Measurements from ENCODE around the gene OTUB1. TPM values are rescaled to one million over a fixed set of nuclear protein-coding genes. Genes with fewer than 3 reads are reported as not detected.

OTUB1 gene
- total RNA-seq, 2 donors from 2014 or later, result 78.7 to 82.5 TPM

DNA sequence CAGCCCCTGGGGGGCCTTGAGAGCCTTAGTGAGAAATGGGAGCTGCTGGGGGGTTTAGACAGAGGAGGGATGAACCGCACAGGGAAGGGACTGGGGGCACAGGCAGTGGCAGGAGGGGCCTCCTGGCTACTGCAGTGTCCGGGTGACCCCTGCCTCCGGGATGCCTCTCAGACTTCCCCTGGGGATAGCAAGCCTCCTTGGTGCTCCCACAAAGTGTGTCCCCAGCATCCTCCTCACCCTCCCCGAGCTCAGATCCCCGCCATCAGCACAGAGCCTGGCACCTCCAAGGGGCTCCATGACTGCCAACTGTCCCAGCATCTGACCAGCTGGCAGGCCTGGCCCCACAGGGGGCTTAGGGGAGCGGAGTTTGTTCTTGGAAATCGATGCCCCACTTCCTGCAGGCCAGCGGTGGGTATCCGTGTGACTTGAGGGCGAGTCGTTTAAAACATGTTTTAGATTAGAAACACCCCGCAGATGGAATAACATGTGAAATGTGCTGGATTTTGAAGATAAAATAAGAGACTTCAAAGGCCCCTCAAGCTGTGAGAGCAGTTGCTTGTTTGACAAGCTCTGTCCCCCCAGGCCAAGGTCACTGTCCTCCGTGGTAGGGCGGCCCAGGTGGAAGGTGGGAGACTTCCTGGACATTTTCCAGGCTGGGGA is 36.0 kb downstream of the OTUB1 start:
- Histone ChIP-seq H3K9ac (ENCODE audit: low read depth in 2 of 2, low read length in 2 of 2) (no peak overlapping the region), H3K36me3 (no peaks in the 10 kb centered on the region), H3K9me3 (no peaks in the 10 kb centered on the region), H3K4me3 (no peak overlapping the region), H3K27ac (no peak overlapping the region), H3K27me3 (no peaks in the 10 kb centered on the region), H3K4me1 (no peaks in the 10 kb centered on the region)
- TF ChIP-seq, protein P1, sequence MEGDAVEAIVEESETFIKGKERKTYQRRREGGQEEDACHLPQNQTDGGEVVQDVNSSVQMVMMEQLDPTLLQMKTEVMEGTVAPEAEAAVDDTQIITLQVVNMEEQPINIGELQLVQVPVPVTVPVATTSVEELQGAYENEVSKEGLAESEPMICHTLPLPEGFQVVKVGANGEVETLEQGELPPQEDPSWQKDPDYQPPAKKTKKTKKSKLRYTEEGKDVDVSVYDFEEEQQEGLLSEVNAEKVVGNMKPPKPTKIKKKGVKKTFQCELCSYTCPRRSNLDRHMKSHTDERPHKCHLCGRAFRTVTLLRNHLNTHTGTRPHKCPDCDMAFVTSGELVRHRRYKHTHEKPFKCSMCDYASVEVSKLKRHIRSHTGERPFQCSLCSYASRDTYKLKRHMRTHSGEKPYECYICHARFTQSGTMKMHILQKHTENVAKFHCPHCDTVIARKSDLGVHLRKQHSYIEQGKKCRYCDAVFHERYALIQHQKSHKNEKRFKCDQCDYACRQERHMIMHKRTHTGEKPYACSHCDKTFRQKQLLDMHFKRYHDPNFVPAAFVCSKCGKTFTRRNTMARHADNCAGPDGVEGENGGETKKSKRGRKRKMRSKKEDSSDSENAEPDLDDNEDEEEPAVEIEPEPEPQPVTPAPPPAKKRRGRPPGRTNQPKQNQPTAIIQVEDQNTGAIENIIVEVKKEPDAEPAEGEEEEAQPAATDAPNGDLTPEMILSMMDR (IDR thresholded peaks at IDR 0.05), result no peak
- intact Hi-C loops (cut with DNase I), result no loop called here
- DNase-seq, result no peak

DNA sequence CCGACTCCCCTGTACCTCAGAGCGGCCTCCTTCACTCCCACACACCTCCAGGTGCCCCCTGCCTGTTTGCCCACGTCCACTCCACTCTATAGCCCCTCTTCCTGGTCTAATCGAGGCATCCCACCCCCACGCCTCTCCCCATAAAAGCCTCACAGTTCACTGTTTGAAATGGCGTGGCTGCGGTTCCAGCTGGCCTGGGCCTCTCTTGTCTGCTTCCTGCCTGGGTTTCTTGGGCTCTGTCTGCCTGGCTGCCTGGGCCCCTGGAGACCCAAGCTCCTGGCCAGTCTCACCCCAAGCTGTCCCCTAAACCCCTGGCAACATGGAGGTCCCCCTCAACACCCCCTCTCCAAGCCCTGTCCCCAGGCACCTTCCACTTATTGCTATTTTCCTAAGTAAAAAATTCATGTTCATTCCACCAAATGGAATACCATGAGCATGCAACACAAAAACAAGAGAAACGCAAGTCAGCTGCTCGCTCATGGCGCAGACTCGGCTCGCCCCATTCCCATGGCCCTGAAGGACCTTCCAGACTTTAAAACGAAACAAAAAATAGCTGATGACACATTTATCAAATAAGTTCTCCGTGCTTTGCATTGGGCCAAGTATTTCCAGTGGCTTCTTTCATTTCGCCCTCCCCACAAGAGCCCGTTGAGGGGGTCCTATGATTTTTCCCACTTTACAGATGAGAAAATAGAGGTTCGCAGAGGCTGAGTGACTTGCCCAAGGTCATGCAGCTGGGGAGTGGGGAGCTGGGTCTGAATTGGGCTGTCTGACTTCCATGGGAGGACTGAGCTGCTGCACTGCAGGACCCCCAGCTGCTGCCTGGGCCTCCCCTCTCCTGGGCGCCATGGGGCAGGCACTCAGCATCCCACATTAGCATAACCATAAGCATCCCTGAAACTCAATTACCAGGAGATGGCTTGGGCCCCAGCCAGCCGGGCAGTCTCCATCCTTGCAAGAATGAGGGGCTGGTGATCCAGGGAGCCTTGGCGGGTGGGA is 37.8 kb downstream of the OTUB1 start:
- Histone ChIP-seq H3K4me1 (no peaks in the 10 kb centered on the region), H3K27me3 (no peaks in the 10 kb centered on the region), H3K9ac (ENCODE audit: low read depth in 2 of 2, low read length in 2 of 2) (no peak overlapping the region), H3K27ac (no peak overlapping the region), H3K36me3 (no peaks in the 10 kb centered on the region), H3K9me3 (no peaks in the 10 kb centered on the region), H3K4me3 (no peak overlapping the region)
- DNase-seq, result no peak
- TF ChIP-seq, protein P1 (IDR thresholded peaks at IDR 0.05), result no peak
- intact Hi-C loops (cut with DNase I), result no loop called here

DNA sequence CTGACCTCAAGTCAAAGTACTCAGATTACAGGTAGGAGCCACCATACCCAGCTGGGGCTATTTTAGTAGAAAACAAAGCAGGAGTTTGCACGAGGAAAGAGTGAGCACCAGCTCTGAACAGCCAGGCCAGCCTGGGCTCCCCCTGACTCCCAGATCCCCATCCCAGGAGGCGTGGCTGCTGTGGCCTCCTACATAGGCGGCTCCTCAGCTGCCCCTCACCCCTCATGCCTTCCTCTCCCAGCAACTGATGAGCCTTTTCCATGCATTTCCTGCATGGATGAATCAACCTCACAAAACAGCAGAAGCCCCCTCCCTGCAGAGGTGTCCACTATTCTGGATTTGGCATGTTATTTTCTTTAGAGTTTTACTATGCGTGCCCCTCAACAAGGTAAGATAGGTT is 39.0 kb downstream of the OTUB1 start:
- intact Hi-C loops (cut with DNase I), result no loop called here

DNA sequence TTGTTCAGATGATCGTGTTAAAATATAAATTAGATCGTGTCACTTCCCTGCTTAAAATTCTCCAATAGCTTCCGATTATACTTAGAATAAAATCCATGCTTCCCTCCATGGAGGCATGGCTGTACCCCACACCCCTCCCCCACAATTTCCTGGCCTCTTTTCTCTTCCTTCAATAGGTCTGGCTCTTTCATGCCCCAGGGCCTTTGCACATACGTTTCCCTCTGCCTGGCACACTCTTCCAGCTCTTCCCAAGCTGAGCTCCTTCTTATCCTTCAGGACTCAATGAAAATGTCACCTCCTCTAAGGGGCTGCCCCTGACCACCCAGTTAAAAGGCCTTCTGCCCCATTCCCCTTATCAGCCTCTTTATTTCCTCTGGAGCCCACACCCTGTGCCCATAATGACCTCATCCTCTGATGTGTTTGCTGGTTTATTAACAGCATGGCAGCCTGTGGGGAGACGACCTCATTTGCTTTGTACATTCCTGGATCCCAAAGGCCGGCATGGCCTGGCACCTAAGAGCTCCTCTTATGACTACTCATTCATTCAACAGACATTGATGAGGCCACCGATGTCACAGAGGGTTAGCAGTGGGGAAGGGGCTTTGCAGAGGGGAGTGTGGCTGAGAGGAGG is 40.5 kb downstream of the OTUB1 start:
- H3K36me3 ChIP-seq, result no peaks in the 10 kb centered on the region
- H3K27me3 ChIP-seq, result no peaks in the 10 kb centered on the region
- H3K4me1 ChIP-seq, result no peaks in the 10 kb centered on the region
- H3K27ac ChIP-seq, result no peak overlapping the region
- H3K4me3 ChIP-seq, result no peak overlapping the region
- TF ChIP-seq, protein P1 (IDR thresholded peaks at IDR 0.05), result no peak
- no peaks in the 10 kb centered on the region for H3K9me3 ChIP-seq
- H3K9ac ChIP-seq (ENCODE audit: low read depth in 2 of 2, low read length in 2 of 2), result no peak overlapping the region
- intact Hi-C loops (cut with DNase I), result no loop called here
- DNase-seq, result no peak

More for the DNA sequence above, 39.0 kb downstream of the OTUB1 start:
- no peak overlapping the region for H3K9ac ChIP-seq (ENCODE audit: low read depth in 2 of 2, low read length in 2 of 2)
- H3K4me3 ChIP-seq, result no peak overlapping the region
- TF ChIP-seq, protein P1 (IDR thresholded peaks at IDR 0.05), result no peak
- no peak overlapping the region for H3K27ac ChIP-seq
- H3K4me1 ChIP-seq, result no peaks in the 10 kb centered on the region
- H3K9me3 ChIP-seq, result no peaks in the 10 kb centered on the region
- H3K27me3 ChIP-seq, result no peaks in the 10 kb centered on the region
- no peak for DNase-seq
- no peaks in the 10 kb centered on the region for H3K36me3 ChIP-seq

DNA sequence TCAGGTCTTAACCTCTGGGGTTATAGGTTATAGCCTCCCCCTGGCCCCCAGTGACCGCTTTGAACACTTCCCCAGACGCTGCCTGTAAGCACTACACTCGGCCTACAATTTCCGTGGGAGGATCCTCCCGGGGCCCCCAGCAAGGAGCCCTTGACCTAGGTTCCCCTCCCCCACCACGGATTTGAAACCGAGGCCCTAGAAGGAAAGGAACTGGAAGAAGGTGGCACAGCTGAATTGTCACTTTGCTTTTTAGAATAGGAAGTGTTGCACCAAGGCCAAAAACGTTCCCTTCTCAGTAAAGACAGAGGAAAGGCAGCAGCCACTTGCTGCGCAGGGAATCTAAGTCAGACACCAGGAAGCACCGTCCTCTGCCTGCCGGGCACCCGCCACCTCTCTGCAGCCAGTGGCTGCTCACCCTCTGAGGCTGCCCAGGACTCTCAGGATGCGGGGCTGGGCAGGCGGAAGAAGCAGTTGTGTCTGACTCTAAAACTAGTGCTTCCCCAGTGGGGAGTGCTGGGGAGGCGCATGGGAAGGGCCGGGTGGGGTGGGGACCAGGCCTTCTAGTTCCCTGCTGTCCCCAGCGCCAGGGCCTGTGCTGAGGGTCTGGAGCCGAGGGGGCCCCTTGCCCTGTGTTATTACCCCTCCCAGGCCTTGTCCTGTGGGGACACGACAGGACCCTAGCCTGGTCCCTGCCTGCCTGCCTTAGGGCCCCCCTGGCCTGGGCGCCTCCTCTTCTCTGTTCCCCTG is 41.6 kb downstream of the OTUB1 start:
- H3K4me1 ChIP-seq, result no peaks in the 10 kb centered on the region
- H3K36me3 ChIP-seq, result no peaks in the 10 kb centered on the region
- H3K9ac ChIP-seq (ENCODE audit: low read depth in 2 of 2, low read length in 2 of 2), result no peak overlapping the region
- no peak overlapping the region for H3K4me3 ChIP-seq
- H3K27me3 ChIP-seq, result no peaks in the 10 kb centered on the region
- no peak overlapping the region for H3K27ac ChIP-seq
- no peak for DNase-seq
- TF ChIP-seq, protein P1 (IDR thresholded peaks at IDR 0.05), result no peak
- intact Hi-C loops (cut with DNase I), result no loop called here
- H3K9me3 ChIP-seq, result no peaks in the 10 kb centered on the region
